Stimulated activated CD4-positive, alpha-beta T cell treated with anti-CD3 and anti-CD28 coated beads, Interleukin-1b, Interleukin-23, amount 100 ng/mL, for 24 hours (primary cell): ENCODE measurements around the gene BDP1.
"Not testable (repeated sequence)": the region's sequence is repeated elsewhere in the genome, so short reads cannot be mapped to it uniquely, and the experiment has no call there.

Experiments
- DNase-seq, 4 experiments: peaks; one replicate each; pipeline ENCODE4 v3.0.0-alpha.2; 2020; ENCODE audit warnings: low read depth in 4 of 4, low spot score in 1 of 4

BDP1 gene

GRCh38 chr5:71455427-71456361 is at the start of gene BDP1:
BDP1 (plus strand) TSS chr5:71455651; CDS start chr5:71455878, 227 bp downstream.
- peak; percentile 94 to 99 (median 99) for DNase-seq

- not testable (repeated sequence) for DNase-seq
Observed at GRCh38 chr5:71410088-71410487, 45.4 kb upstream of the BDP1 start.

GRCh38 chr5:71415626-71416025 is 39.8 kb upstream of the BDP1 start:
- not testable (repeated sequence) for DNase-seq

GRCh38 chr5:71418026-71418425 is 37.4 kb upstream of the BDP1 start:
- DNase-seq, result not testable (repeated sequence)

- DNase-seq, result not testable (repeated sequence)
Observed at GRCh38 chr5:71421278-71421677, 34.2 kb upstream of the BDP1 start.

GRCh38 chr5:71423896-71424295 is 31.6 kb upstream of the BDP1 start:
- DNase-seq, result not testable (repeated sequence)

GRCh38 chr5:71426686-71427474 is 28.6 kb upstream of the BDP1 start:
- not testable (repeated sequence) for DNase-seq

GRCh38 chr5:71432410-71432809 is 23.0 kb upstream of the BDP1 start:
- not testable (repeated sequence) for DNase-seq

GRCh38 chr5:71434825-71435224 is 20.6 kb upstream of the BDP1 start:
- not testable (repeated sequence) for DNase-seq

- DNase-seq, result not testable (repeated sequence)
Observed at GRCh38 chr5:71441564-71441963, 13.9 kb upstream of the BDP1 start.

- not testable (repeated sequence) for DNase-seq
Observed at GRCh38 chr5:71443891-71444290, 11.6 kb upstream of the BDP1 start.

GRCh38 chr5:71445015-71445414 is 10.4 kb upstream of the BDP1 start:
- not testable (repeated sequence) for DNase-seq

GRCh38 chr5:71445523-71446152 is 9.8 kb upstream of the BDP1 start:
- not testable (repeated sequence) for DNase-seq

- not testable (repeated sequence) for DNase-seq
Observed at GRCh38 chr5:71446540-71447216, 8.8 kb upstream of the BDP1 start.

- DNase-seq, result peak in 1 of 4 experiments; percentile 29
Observed at GRCh38 chr5:71447218-71447808, 8.1 kb upstream of the BDP1 start.

- DNase-seq, result no peak
Observed at GRCh38 chr5:71452876-71453275, 2.6 kb upstream of the BDP1 start.

- DNase-seq, result no peak
Observed at GRCh38 chr5:71454913-71455312, 538 bp upstream of the BDP1 start.

- no peak for DNase-seq
Observed at GRCh38 chr5:71456362-71456743, 902 bp downstream of the BDP1 start.

- no peak for DNase-seq
Observed at GRCh38 chr5:71457106-71457505, 1.7 kb downstream of the BDP1 start.

GRCh38 chr5:71460693-71461092 is 5.2 kb downstream of the BDP1 start:
- no peak for DNase-seq
